HEK293T (cell line): ENCODE measurements around the gene SIRT7.

Experiments used
- CTCF ChIA-PET: fragments of 350-600 bp; formaldehyde crosslinking; extraction: SDS; loops from one replicate; lab custom pipeline; 2021; ENCODE audit warnings: antibody characterized with exemption, inconsistent platforms; lab: Yijun Ruan, JAX
- POLR2A ChIA-PET: fragments of 350-600 bp; formaldehyde crosslinking; extraction: SDS; loops from one replicate; lab custom pipeline; 2020; ENCODE audit warnings: antibody characterized with exemption, inconsistent platforms; lab: Yijun Ruan, JAX
- DNase-seq: peaks from one replicate; pipeline ENCODE4 v3.0.0; 2012; ENCODE audit warnings: mixed read lengths; ENCODE audit errors: extremely low spot score
- ARNT ChIP-seq: fragments of 450-650 bp; IDR thresholded peaks from 2 replicates; pipeline ENCODE4 v1.6.1; 2017; ENCODE audit warnings: mild to moderate bottlenecking
- BHLHE40 ChIP-seq: fragments of 450-650 bp; IDR thresholded peaks from 2 replicates; pipeline ENCODE4 v1.6.1; 2016; ENCODE audit warnings: mild to moderate bottlenecking, moderate library complexity, borderline replicate concordance
- CTBP1 ChIP-seq: fragments of 450-650 bp; IDR thresholded peaks from 2 replicates; pipeline ENCODE4 v1.6.1; 2016; ENCODE audit warnings: borderline replicate concordance
- ELF4 ChIP-seq: fragments of 450-650 bp; IDR thresholded peaks from 2 replicates; pipeline ENCODE4 v1.6.1; 2017; ENCODE audit warnings: antibody characterized with exemption
- FOXA1 ChIP-seq: fragments of 450-650 bp; IDR thresholded peaks from 2 replicates; pipeline ENCODE4 v1.6.1; 2016; ENCODE audit warnings: mild to moderate bottlenecking
- FOXK2 ChIP-seq: fragments of 450-650 bp; IDR thresholded peaks from 2 replicates; pipeline ENCODE4 v1.6.1; 2016; ENCODE audit warnings: mild to moderate bottlenecking
- FOXM1 ChIP-seq: fragments of 450-650 bp; IDR thresholded peaks from 2 replicates; pipeline ENCODE4 v1.6.1; 2017; ENCODE audit warnings: mild to moderate bottlenecking, borderline replicate concordance
- HDGF ChIP-seq: fragments of 450-650 bp; IDR thresholded peaks from 2 replicates; pipeline ENCODE4 v1.6.1; 2017; ENCODE audit warnings: antibody characterized with exemption, borderline replicate concordance
- L3MBTL2 ChIP-seq: fragments of 450-650 bp; conservative IDR thresholded peaks from 2 replicates; pipeline ENCODE4 v1.6.1; 2016; ENCODE audit warnings: mild to moderate bottlenecking
- LEF1 ChIP-seq: fragments of 450-650 bp; IDR thresholded peaks from 2 replicates; pipeline ENCODE4 v1.6.1; 2017; ENCODE audit warnings: mild to moderate bottlenecking, borderline replicate concordance
- NFRKB ChIP-seq: fragments of 450-650 bp; IDR thresholded peaks from 2 replicates; pipeline ENCODE4 v1.6.1; 2016; ENCODE audit warnings: mild to moderate bottlenecking, moderate library complexity
- PKNOX1 ChIP-seq: fragments of 450-650 bp; IDR thresholded peaks from 2 replicates; pipeline ENCODE4 v1.6.1; 2016
- SP1 ChIP-seq: fragments of 450-650 bp; IDR thresholded peaks from 2 replicates; pipeline ENCODE4 v1.6.1; 2017
- SUZ12 ChIP-seq: fragments of 450-650 bp; IDR thresholded peaks from 2 replicates; pipeline ENCODE4 v1.6.1; 2016; ENCODE audit warnings: mild to moderate bottlenecking
- TARDBP ChIP-seq: fragments of 450-650 bp; IDR thresholded peaks from 2 replicates; pipeline ENCODE4 v1.6.1; 2016
- ZNF384 ChIP-seq: fragments of 450-650 bp; IDR thresholded peaks from 2 replicates; pipeline ENCODE4 v1.6.1; 2016

The SIRT7 gene

GRCh38 chr17:81911277-81911961 lies 6.6 kb downstream of the SIRT7 start, which contains the start of gene PCYT2:
PCYT2 (minus strand) TSS chr17:81911399; CDS start chr17:81911355, 44 bp downstream.
- CTCF ChIA-PET = no interaction called here
- peak; percentile 99 for DNase-seq
- TF ChIP-seq ARNT (0 out of 2 replicates have a peak, but pooled peaks have one; percentile 42), BHLHE40 (no peak)
- POLR2A ChIA-PET = interaction anchor here (1.0 to 2.3 kb wide), 2 partner anchors 13 to 25 kb away, joined by 3 to 8 read pairs; partner anchors contain the start of gene PYCR1

GRCh38 chr17:81910840-81911276 lies 7.1 kb downstream of the SIRT7 start:
- POLR2A ChIA-PET = interaction anchor here (1.0 to 2.3 kb wide), 3 partner anchors 13 to 37 kb away, joined by 3 to 8 read pairs (median 3); partner anchors contain the start of gene PYCR1
- TF ChIP-seq FOXA1 (no peak), LEF1 (no peak), HDGF (no peak), SP1 (no peak), TARDBP (no peak), FOXK2 (no peak), SUZ12 (no peak), BHLHE40 (no peak), ZNF384 (no peak), NFRKB (no peak), CTBP1 (no peak), PKNOX1 (no peak), FOXM1 (no peak), ARNT (no peak), L3MBTL2 (no peak), ELF4 (no peak)
- DNase-seq = peak; percentile 46
- CTCF ChIA-PET = no interaction called here

GRCh38 chr17:81909966-81910839 lies 7.8 kb downstream of the SIRT7 start:
- ChIA-PET CTCF (interaction anchor here (1.1 to 1.4 kb wide), 2 partner anchors 18 to 41 kb away, joined by 3 to 5 read pairs; partner anchors contain the start of gene MAFG), POLR2A (interaction anchor here (0.7 to 2.3 kb wide), 7 partner anchors 14 to 38 kb away, joined by 3 to 8 read pairs (median 4); partner anchors contain the start of genes ALYREF, ANAPC11 and PYCR1)
- no peak for DNase-seq
- TF ChIP-seq FOXM1 = no peak
- no peak for TF ChIP-seq ZNF384
- TF ChIP-seq BHLHE40 = no peak
- TF ChIP-seq ELF4 = no peak
- TF ChIP-seq CTBP1 = no peak

GRCh38 chr17:81909231-81909630 lies 8.7 kb downstream of the SIRT7 start:
- TF ChIP-seq FOXM1 (no peak), L3MBTL2 (no peak), NFRKB (no peak), TARDBP (no peak), FOXA1 (no peak), ARNT (no peak), ZNF384 (no peak)
- POLR2A ChIA-PET = interaction anchor here (0.7 to 2.3 kb wide), 6 partner anchors 15 to 37 kb away, joined by 3 to 8 read pairs (median 5); partner anchors contain the start of genes ALYREF, ANAPC11 and PYCR1
- CTCF ChIA-PET = interaction anchor here (1.1 to 1.4 kb wide), 2 partner anchors 19 to 40 kb away, joined by 3 to 5 read pairs; partner anchors contain the start of gene MAFG
- no peak for DNase-seq

- POLR2A ChIA-PET = interaction anchor here (1.3 to 1.7 kb wide), 2 partner anchors 17 to 36 kb away, joined by 4 to 7 read pairs; partner anchors contain the start of genes ALYREF and ANAPC11
- no peak for DNase-seq
- CTCF ChIA-PET = interaction anchor here (1.1 kb wide), 1 partner anchor 19 kb away, joined by 3 read pairs; the partner anchor contains the start of gene MAFG
- TF ChIP-seq HDGF = no peak
- no peak for TF ChIP-seq FOXK2
- no peak for TF ChIP-seq ZNF384
- no peak for TF ChIP-seq FOXA1
- no peak for TF ChIP-seq CTBP1
Observed at GRCh38 chr17:81908793-81909192, 9.2 kb downstream of the SIRT7 start.

- DNase-seq = no peak
- ChIA-PET POLR2A (interaction anchor here (1.0 kb wide), 1 partner anchor 38 kb away, joined by 5 read pairs; no protein-coding TSS in a partner anchor), CTCF (interaction anchor here (0.6 to 1.0 kb wide), 2 partner anchors 14 to 89 kb away, joined by 3 read pairs; no protein-coding TSS in a partner anchor)
- TF ChIP-seq SP1 (no peak), ZNF384 (no peak), TARDBP (no peak), FOXM1 (no peak), LEF1 (no peak), CTBP1 (no peak), FOXK2 (no peak), ELF4 (no peak), L3MBTL2 (no peak), HDGF (no peak)
Observed at GRCh38 chr17:81907219-81908145, 10.5 kb downstream of the SIRT7 start.
